Ishikawa (cell line): ENCODE data around the gene TMEM88.
A peak's percentile ranks its signal among the peaks of the same experiment; 100 is the strongest.

ENCODE experiments used
- CEBPB ChIP-seq: IDR thresholded peaks from 2 replicates; pipeline ENCODE4 v1.6.1; 2012
- CREB1 ChIP-seq: IDR thresholded peaks from 2 replicates; pipeline ENCODE4 v1.6.1; 2012; ENCODE audit warnings: low read depth
- EGR1 ChIP-seq: IDR thresholded peaks from 2 replicates; pipeline ENCODE4 v1.6.1; 2012
- EP300 ChIP-seq: IDR thresholded peaks from 2 replicates; pipeline ENCODE4 v1.6.1; 2012; ENCODE audit warnings: borderline replicate concordance
- FOXM1 ChIP-seq: IDR thresholded peaks from 2 replicates; pipeline ENCODE4 v1.6.1; 2012; ENCODE audit warnings: low read depth, borderline replicate concordance
- MAX ChIP-seq: IDR thresholded peaks from 2 replicates; pipeline ENCODE4 v1.6.1; 2012
- NFIC ChIP-seq: IDR thresholded peaks from 2 replicates; pipeline ENCODE4 v1.6.1; 2012
- RAD21 ChIP-seq: IDR thresholded peaks from 2 replicates; pipeline ENCODE4 v1.6.1; 2012; ENCODE audit warnings: low read depth
- REST ChIP-seq: IDR thresholded peaks from 2 replicates; pipeline ENCODE4 v1.6.1; 2012; ENCODE audit warnings: low read depth, mild to moderate bottlenecking
- TAF1 ChIP-seq: IDR thresholded peaks from 2 replicates; pipeline ENCODE4 v1.6.1; 2012; ENCODE audit warnings: low read depth, mild to moderate bottlenecking
- TCF12 ChIP-seq: IDR thresholded peaks from 2 replicates; pipeline ENCODE4 v1.6.1; 2012; ENCODE audit warnings: low read depth
- TEAD4 ChIP-seq: IDR thresholded peaks from 2 replicates; pipeline ENCODE4 v1.6.1; 2012
- USF1 ChIP-seq: IDR thresholded peaks from 2 replicates; pipeline ENCODE4 v1.6.1; 2012
- YY1 ChIP-seq: IDR thresholded peaks from 2 replicates; pipeline ENCODE4 v1.6.1; 2012; ENCODE audit warnings: low read depth
- ZBTB7A ChIP-seq: IDR thresholded peaks from 2 replicates; pipeline ENCODE4 v1.6.1; 2012; ENCODE audit warnings: low read depth

The TMEM88 gene

GRCh38 chr17:7883781-7884386 lies 29.0 kb downstream of the TMEM88 start:
- TF ChIP-seq YY1 (peak; percentile 60; the same call in 1 of the 2 replicates), TAF1 (no peak), ZBTB7A (0 out of 2 replicates have a peak, but pooled peaks have one; percentile 29)

GRCh38 chr17:7884581-7885366 lies 29.9 kb downstream of the TMEM88 start:
- TF ChIP-seq CEBPB = no peak
- 0 out of 2 replicates have a peak, but pooled peaks have one; percentile 0 for TF ChIP-seq ZBTB7A
- no peak for TF ChIP-seq MAX
- no peak for TF ChIP-seq RAD21
- TF ChIP-seq REST = no peak
- TF ChIP-seq CREB1 = no peak
- no peak for TF ChIP-seq NFIC
- TF ChIP-seq EP300 = no peak
- no peak for TF ChIP-seq TEAD4

- TF ChIP-seq ZBTB7A (peak; percentile 86), CEBPB (no peak), TCF12 (peak; percentile 21; the same call in 1 of the 2 replicates), USF1 (peak; percentile 57), MAX (peak; percentile 71), NFIC (no peak)
These were observed 30.7 kb downstream of the TMEM88 start for GRCh38 chr17:7885367-7886226.

- TF ChIP-seq ZBTB7A = no peak; the same call in 1 of the 2 replicates
- TF ChIP-seq FOXM1 = no peak
- no peak for TF ChIP-seq CEBPB
- TF ChIP-seq NFIC = no peak
- TF ChIP-seq YY1 = no peak
- TF ChIP-seq CREB1 = no peak
- no peak for TF ChIP-seq MAX
- no peak for TF ChIP-seq EP300
- no peak for TF ChIP-seq EGR1
- TF ChIP-seq TCF12 = no peak
- no peak for TF ChIP-seq TEAD4
- TF ChIP-seq TAF1 = no peak; the same call in 1 of the 2 replicates
These were observed 31.6 kb downstream of the TMEM88 start for GRCh38 chr17:7886227-7887037.

GRCh38 chr17:7887038-7887481 lies 32.2 kb downstream of the TMEM88 start:
- TF ChIP-seq EP300 (no peak), RAD21 (peak; percentile 3; the same call in 1 of the 2 replicates), USF1 (no peak), NFIC (no peak), CEBPB (no peak), FOXM1 (no peak), MAX (no peak), YY1 (no peak)
